ENCODE measurements around the gene GRPEL2. TPM values are rescaled to one million over a fixed set of nuclear protein-coding genes. Genes with fewer than 3 reads are reported as not detected.
A peak's percentile ranks its signal among the peaks of the same experiment; 100 is the strongest.

Gene GRPEL2
- total and polyA plus RNA-seq, 2 experiments from 2014 or later = 7.6 to 19.6 TPM

DNA sequence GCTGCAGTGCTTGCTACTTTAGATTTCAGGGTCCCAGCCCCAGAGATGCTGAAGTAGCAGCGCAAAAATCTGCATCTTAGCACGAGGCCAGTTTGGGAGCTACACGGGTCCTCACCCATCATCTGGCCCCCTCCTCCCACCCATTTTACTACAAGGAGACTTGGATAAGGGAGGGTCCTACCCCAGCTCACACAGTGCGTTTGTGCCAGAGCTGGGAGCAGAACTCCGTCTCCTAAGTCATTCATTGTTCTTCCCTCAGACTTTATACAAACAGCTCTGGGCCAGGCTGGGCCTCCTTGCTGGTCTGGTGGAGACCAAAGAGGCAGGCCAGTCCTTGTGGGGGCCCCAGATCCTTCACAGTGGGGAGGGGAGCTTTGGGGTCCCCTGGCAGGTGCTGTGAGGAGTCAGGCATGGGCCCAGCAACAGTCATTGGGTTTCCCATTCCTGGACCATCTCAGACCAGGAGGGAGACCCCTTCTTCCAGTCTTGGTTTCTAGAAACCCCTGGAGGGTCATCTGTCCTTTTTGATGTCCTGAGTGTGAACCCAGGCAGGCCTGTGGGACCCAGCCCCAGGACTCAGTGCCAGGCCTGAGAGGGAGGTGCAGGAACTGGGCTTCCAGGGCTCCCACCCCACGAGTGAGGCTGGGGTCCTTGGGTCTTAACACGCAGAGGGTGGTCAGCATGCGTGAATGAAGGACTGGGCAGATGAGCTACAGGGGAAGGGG, 36.1 kb downstream of the GRPEL2 start:
- no peaks in the 10 kb centered on the region for H3K9me2 ChIP-seq (replicated peaks; ENCODE audit: insufficient read depth)
- H3K4me2 ChIP-seq = no peak overlapping the region
- no peak overlapping the region for H3K27ac ChIP-seq
- 50% methylated on average over 8 of the region's 8 CpGs for WGBS (ENCODE audit: low lambda C conversion rate, missing lambda C conversion rate)
- no peaks in the 10 kb centered on the region for H3K9me3 ChIP-seq (ENCODE audit: low read depth)
- no peaks in the 10 kb centered on the region for H3K36me3 ChIP-seq (replicated peaks; ENCODE audit: insufficient read depth, low read depth)
- no peak for TF ChIP-seq EZH2 (IDR thresholded peaks at IDR 0.05; ENCODE audit: borderline replicate concordance)
- TF ChIP-seq EZH2phosphoT487 (IDR thresholded peaks at IDR 0.05; ENCODE audit: low read depth, severe bottlenecking, unreplicated experiment) = no peak
- no peak for TF ChIP-seq CTCF (IDR thresholded peaks at IDR 0.05; ENCODE audit: poor library complexity)
- no peak for DNase-seq (ENCODE audit: low spot score)
- H3K27me3 ChIP-seq = no peaks in the 10 kb centered on the region
- H2AFZ ChIP-seq = no peak overlapping the region
- H3K4me3 ChIP-seq = no peak overlapping the region
- H3K4me1 ChIP-seq (ENCODE audit: insufficient read depth) = peaks cover 9% of the 10 kb centered on the region
- H4K20me1 ChIP-seq (ENCODE audit: insufficient read depth, poor library complexity, severe bottlenecking) = no peaks in the 10 kb centered on the region
- H3K79me2 ChIP-seq = no peaks in the 10 kb centered on the region

DNA sequence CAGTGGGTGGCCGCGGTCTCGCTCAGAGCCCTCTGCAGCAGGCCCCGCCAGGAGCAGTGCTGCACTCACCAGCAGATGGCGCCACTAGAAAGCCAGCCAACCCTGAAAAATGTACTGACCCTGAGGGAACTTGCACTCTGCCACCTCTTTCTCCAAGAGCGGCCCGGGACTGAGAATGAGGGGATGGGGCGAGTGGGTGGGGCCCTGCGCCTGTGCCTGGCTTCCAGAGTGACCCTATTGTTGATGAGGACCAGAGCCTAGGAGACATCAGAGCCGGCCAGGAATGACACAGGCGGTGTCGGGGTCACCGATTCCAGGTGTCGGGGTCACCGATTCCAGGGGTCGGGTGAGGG, 36.7 kb downstream of the GRPEL2 start:
- Histone ChIP-seq H3K27me3 (no peaks in the 10 kb centered on the region), H3K27ac (no peak overlapping the region), H3K4me2 (no peak overlapping the region), H4K20me1 (ENCODE audit: insufficient read depth, poor library complexity, severe bottlenecking) (no peaks in the 10 kb centered on the region), H2AFZ (no peak overlapping the region), H3K9me3 (ENCODE audit: low read depth) (no peaks in the 10 kb centered on the region), H3K9me2 (replicated peaks; ENCODE audit: insufficient read depth) (no peaks in the 10 kb centered on the region), H3K36me3 (replicated peaks; ENCODE audit: insufficient read depth, low read depth) (no peaks in the 10 kb centered on the region), H3K79me2 (no peaks in the 10 kb centered on the region), H3K4me3 (no peak overlapping the region), H3K4me1 (ENCODE audit: insufficient read depth) (peaks cover 11% of the 10 kb centered on the region)
- peak; percentile 90 for TF ChIP-seq CTCF (IDR thresholded peaks at IDR 0.05; ENCODE audit: poor library complexity)
- TF ChIP-seq EZH2 (IDR thresholded peaks at IDR 0.05; ENCODE audit: borderline replicate concordance) = no peak
- DNase-seq (ENCODE audit: low spot score) = peak; percentile 83
- 42% methylated on average over 16 of the region's 16 CpGs for WGBS (ENCODE audit: low lambda C conversion rate, missing lambda C conversion rate)

GRCh38 chr5:149382517-149383220, 37.4 kb downstream of the GRPEL2 start:
- no peaks in the 10 kb centered on the region for H3K9me3 ChIP-seq (ENCODE audit: low read depth)
- no peaks in the 10 kb centered on the region for H3K9me2 ChIP-seq (replicated peaks; ENCODE audit: insufficient read depth)
- H3K4me3 ChIP-seq = no peak overlapping the region
- no peaks in the 10 kb centered on the region for H3K36me3 ChIP-seq (replicated peaks; ENCODE audit: insufficient read depth, low read depth)
- no peak overlapping the region for H3K27ac ChIP-seq
- no peaks in the 10 kb centered on the region for H4K20me1 ChIP-seq (ENCODE audit: insufficient read depth, poor library complexity, severe bottlenecking)
- peaks cover 18% of the 10 kb centered on the region for H3K4me1 ChIP-seq (ENCODE audit: insufficient read depth)
- WGBS (ENCODE audit: low lambda C conversion rate, missing lambda C conversion rate) = 94% methylated on average over 12 of the region's 12 CpGs
- no peaks in the 10 kb centered on the region for H3K27me3 ChIP-seq
- no peaks in the 10 kb centered on the region for H3K79me2 ChIP-seq
- no peak overlapping the region for H3K4me2 ChIP-seq
- no peak overlapping the region for H2AFZ ChIP-seq
- no peak for DNase-seq (ENCODE audit: low spot score)
- no peak for TF ChIP-seq CTCF (IDR thresholded peaks at IDR 0.05; ENCODE audit: poor library complexity)
- TF ChIP-seq EZH2phosphoT487 (IDR thresholded peaks at IDR 0.05; ENCODE audit: low read depth, severe bottlenecking, unreplicated experiment) = no peak
- TF ChIP-seq EZH2 (IDR thresholded peaks at IDR 0.05; ENCODE audit: borderline replicate concordance) = no peak

Measured in hepatocyte (in vitro differentiated cells).